Measurements from ENCODE around the gene TBC1D1.
"Not testable (repeated sequence)": the region's sequence is repeated elsewhere in the genome, so short reads cannot be mapped to it uniquely, and the experiment has no call there.

TBC1D1 gene

GRCh38 chr4:37905533-37906169 lies 14.8 kb downstream of the TBC1D1 start:
- H3K4me1 ChIP-seq (ENCODE audit: control insufficient read depth, insufficient read depth, low read length): no peaks in the 10 kb centered on the region
- H3K27me3 ChIP-seq (replicated peaks; ENCODE audit: control insufficient read depth, insufficient read depth, low read length): peaks cover 31% of the 10 kb centered on the region
- H3K9me3 ChIP-seq (ENCODE audit: control insufficient read depth, low read length): no peaks in the 10 kb centered on the region
- H3K4me3 ChIP-seq (ENCODE audit: low read length): no peak overlapping the region
- H3K9ac ChIP-seq (ENCODE audit: low read length): no peak overlapping the region
- H3K36me3 ChIP-seq (ENCODE audit: control insufficient read depth, insufficient read depth, low read length, severe bottlenecking): no peaks in the 10 kb centered on the region
- no peak for DNase-seq (ENCODE audit: low read depth)

- no peaks in the 10 kb centered on the region for H3K9me3 ChIP-seq (ENCODE audit: control insufficient read depth, low read length)
- H3K4me3 ChIP-seq (ENCODE audit: low read length): no peak overlapping the region
- H3K9ac ChIP-seq (ENCODE audit: low read length): no peak overlapping the region
- no peaks in the 10 kb centered on the region for H3K4me1 ChIP-seq (ENCODE audit: control insufficient read depth, insufficient read depth, low read length)
- DNase-seq (ENCODE audit: low read depth): peak; percentile 59
- peaks cover 18% of the 10 kb centered on the region for H3K27me3 ChIP-seq (replicated peaks; ENCODE audit: control insufficient read depth, insufficient read depth, low read length)
- no peaks in the 10 kb centered on the region for H3K36me3 ChIP-seq (ENCODE audit: control insufficient read depth, insufficient read depth, low read length, severe bottlenecking)
Measured at GRCh38 chr4:37908488-37909331, 17.8 kb downstream of the TBC1D1 start.

GRCh38 chr4:37909332-37910090 lies 18.6 kb downstream of the TBC1D1 start:
- no peak overlapping the region for H3K4me3 ChIP-seq (ENCODE audit: low read length)
- peaks cover 18% of the 10 kb centered on the region for H3K27me3 ChIP-seq (replicated peaks; ENCODE audit: control insufficient read depth, insufficient read depth, low read length)
- H3K36me3 ChIP-seq (ENCODE audit: control insufficient read depth, insufficient read depth, low read length, severe bottlenecking): no peaks in the 10 kb centered on the region
- no peak overlapping the region for H3K9ac ChIP-seq (ENCODE audit: low read length)
- DNase-seq (ENCODE audit: low read depth): no peak
- H3K4me1 ChIP-seq (ENCODE audit: control insufficient read depth, insufficient read depth, low read length): no peaks in the 10 kb centered on the region
- H3K9me3 ChIP-seq (ENCODE audit: control insufficient read depth, low read length): no peaks in the 10 kb centered on the region

DNA sequence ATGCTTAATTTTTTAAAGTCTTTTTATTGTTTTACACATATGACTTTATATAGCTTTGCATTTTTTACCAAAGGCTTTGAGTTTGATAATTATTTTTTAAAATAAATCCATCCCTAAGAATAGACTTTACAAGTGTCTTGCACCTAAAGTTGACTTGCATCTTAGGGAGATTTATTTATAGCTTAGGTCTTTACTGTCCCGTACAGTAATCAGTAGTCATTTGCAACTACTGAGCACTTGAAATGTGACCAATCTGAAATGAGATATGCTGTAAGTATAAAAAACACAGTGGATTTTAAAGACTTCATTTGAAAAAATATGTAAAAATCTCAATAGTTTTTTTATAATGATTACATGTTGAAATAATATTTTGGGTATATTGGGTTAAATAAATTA lies 19.2 kb downstream of the TBC1D1 start:
- no peak for DNase-seq (ENCODE audit: low read depth)
- Histone ChIP-seq H3K4me1 (ENCODE audit: control insufficient read depth, insufficient read depth, low read length) (no peaks in the 10 kb centered on the region), H3K36me3 (ENCODE audit: control insufficient read depth, insufficient read depth, low read length, severe bottlenecking) (no peaks in the 10 kb centered on the region), H3K27me3 (replicated peaks; ENCODE audit: control insufficient read depth, insufficient read depth, low read length) (peaks cover 17% of the 10 kb centered on the region), H3K9me3 (ENCODE audit: control insufficient read depth, low read length) (no peaks in the 10 kb centered on the region), H3K9ac (ENCODE audit: low read length) (no peak overlapping the region), H3K4me3 (ENCODE audit: low read length) (no peak overlapping the region)

- no peaks in the 10 kb centered on the region for H3K36me3 ChIP-seq (ENCODE audit: control insufficient read depth, insufficient read depth, low read length, severe bottlenecking)
- DNase-seq (ENCODE audit: low read depth): no peak
- no peaks in the 10 kb centered on the region for H3K9me3 ChIP-seq (ENCODE audit: control insufficient read depth, low read length)
- no peaks in the 10 kb centered on the region for H3K4me1 ChIP-seq (ENCODE audit: control insufficient read depth, insufficient read depth, low read length)
- H3K4me3 ChIP-seq (ENCODE audit: low read length): no peak overlapping the region
- H3K9ac ChIP-seq (ENCODE audit: low read length): no peak overlapping the region
- peaks cover 18% of the 10 kb centered on the region for H3K27me3 ChIP-seq (replicated peaks; ENCODE audit: control insufficient read depth, insufficient read depth, low read length)
Measured at GRCh38 chr4:37914539-37914938, 23.7 kb downstream of the TBC1D1 start.

- Histone ChIP-seq H3K36me3 (ENCODE audit: control insufficient read depth, insufficient read depth, low read length, severe bottlenecking) (no peaks in the 10 kb centered on the region), H3K9ac (ENCODE audit: low read length) (no peak overlapping the region), H3K9me3 (ENCODE audit: control insufficient read depth, low read length) (no peaks in the 10 kb centered on the region), H3K27me3 (replicated peaks; ENCODE audit: control insufficient read depth, insufficient read depth, low read length) (peaks cover 18% of the 10 kb centered on the region), H3K4me1 (ENCODE audit: control insufficient read depth, insufficient read depth, low read length) (no peaks in the 10 kb centered on the region), H3K4me3 (ENCODE audit: low read length) (no peak overlapping the region)
- no peak for DNase-seq (ENCODE audit: low read depth)
Measured at GRCh38 chr4:37917388-37917787, 26.5 kb downstream of the TBC1D1 start.

GRCh38 chr4:37918653-37919052 lies 27.8 kb downstream of the TBC1D1 start:
- peaks cover 18% of the 10 kb centered on the region for H3K27me3 ChIP-seq (replicated peaks; ENCODE audit: control insufficient read depth, insufficient read depth, low read length)
- H3K9me3 ChIP-seq (ENCODE audit: control insufficient read depth, low read length): no peaks in the 10 kb centered on the region
- H3K36me3 ChIP-seq (ENCODE audit: control insufficient read depth, insufficient read depth, low read length, severe bottlenecking): no peaks in the 10 kb centered on the region
- no peak for DNase-seq (ENCODE audit: low read depth)
- no peaks in the 10 kb centered on the region for H3K4me1 ChIP-seq (ENCODE audit: control insufficient read depth, insufficient read depth, low read length)
- no peak overlapping the region for H3K9ac ChIP-seq (ENCODE audit: low read length)
- H3K4me3 ChIP-seq (ENCODE audit: low read length): no peak overlapping the region

DNA sequence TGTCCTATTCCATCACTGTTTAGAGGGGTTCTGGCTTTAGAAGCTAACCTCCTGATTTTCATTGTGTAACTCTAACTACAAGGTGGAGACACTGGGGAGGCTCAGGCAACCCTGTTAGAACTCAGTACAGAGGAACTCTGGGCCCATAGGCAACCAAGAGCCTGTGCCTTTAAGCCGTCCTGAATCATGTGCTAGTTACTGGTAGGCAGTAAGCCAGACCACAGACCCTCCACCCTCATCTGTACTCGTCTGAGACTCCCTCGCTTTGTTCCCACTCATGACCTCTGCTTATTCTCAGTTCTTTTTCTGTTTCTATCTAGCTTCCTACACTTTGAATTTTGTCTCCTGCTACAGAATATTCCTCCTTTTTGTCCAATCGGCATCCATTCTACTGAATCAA lies 31.4 kb downstream of the TBC1D1 start:
- Histone ChIP-seq H3K9ac (ENCODE audit: low read length) (no peak overlapping the region), H3K4me3 (ENCODE audit: low read length) (no peak overlapping the region), H3K36me3 (ENCODE audit: control insufficient read depth, insufficient read depth, low read length, severe bottlenecking) (no peaks in the 10 kb centered on the region), H3K9me3 (ENCODE audit: control insufficient read depth, low read length) (no peaks in the 10 kb centered on the region), H3K4me1 (ENCODE audit: control insufficient read depth, insufficient read depth, low read length) (no peaks in the 10 kb centered on the region), H3K27me3 (replicated peaks; ENCODE audit: control insufficient read depth, insufficient read depth, low read length) (peaks cover 10% of the 10 kb centered on the region)
- no peak for DNase-seq (ENCODE audit: low read depth)

GRCh38 chr4:37923089-37923488 lies 32.2 kb downstream of the TBC1D1 start:
- not testable (repeated sequence) for H3K9ac ChIP-seq (ENCODE audit: low read length); H3K27me3 ChIP-seq (replicated peaks; ENCODE audit: control insufficient read depth, insufficient read depth, low read length)

DNA sequence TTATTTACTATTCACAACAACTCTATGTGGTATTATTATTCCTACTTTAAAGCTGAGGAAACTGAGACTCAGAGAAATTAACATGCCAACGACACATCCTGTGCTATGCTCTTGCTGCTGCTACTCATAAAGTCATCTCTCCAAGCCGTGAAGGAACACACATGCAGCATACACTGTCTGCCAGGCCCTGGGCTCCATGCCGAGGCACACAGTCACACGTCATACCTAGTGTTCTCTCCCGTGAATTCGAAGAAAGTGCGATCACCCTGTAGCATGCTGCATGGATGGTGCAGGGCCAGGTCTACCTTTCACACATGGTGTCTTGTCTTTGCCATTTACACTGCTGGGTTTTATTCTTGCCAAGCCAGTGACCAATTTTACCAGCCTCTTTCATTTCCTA lies 34.1 kb downstream of the TBC1D1 start:
- Histone ChIP-seq H3K4me1 (ENCODE audit: control insufficient read depth, insufficient read depth, low read length) (peaks cover 4% of the 10 kb centered on the region), H3K27me3 (replicated peaks; ENCODE audit: control insufficient read depth, insufficient read depth, low read length) (peaks cover 10% of the 10 kb centered on the region), H3K9ac (ENCODE audit: low read length) (no peak overlapping the region), H3K9me3 (ENCODE audit: control insufficient read depth, low read length) (no peaks in the 10 kb centered on the region), H3K4me3 (ENCODE audit: low read length) (no peak overlapping the region), H3K36me3 (ENCODE audit: control insufficient read depth, insufficient read depth, low read length, severe bottlenecking) (no peaks in the 10 kb centered on the region)
- DNase-seq (ENCODE audit: low read depth): no peak

More at GRCh38 chr4:37923089-37923488, 32.2 kb downstream of the TBC1D1 start:
- H3K4me1 ChIP-seq (ENCODE audit: control insufficient read depth, insufficient read depth, low read length); DNase-seq (ENCODE audit: low read depth); H3K4me3 ChIP-seq (ENCODE audit: low read length); H3K36me3 ChIP-seq (ENCODE audit: control insufficient read depth, insufficient read depth, low read length, severe bottlenecking); H3K9me3 ChIP-seq (ENCODE audit: control insufficient read depth, low read length): not testable (repeated sequence)

GRCh38 chr4:37927434-37927833 lies 36.5 kb downstream of the TBC1D1 start:
- Histone ChIP-seq H3K36me3 (ENCODE audit: control insufficient read depth, insufficient read depth, low read length, severe bottlenecking) (no peaks in the 10 kb centered on the region), H3K4me3 (ENCODE audit: low read length) (no peak overlapping the region), H3K9me3 (ENCODE audit: control insufficient read depth, low read length) (no peaks in the 10 kb centered on the region), H3K27me3 (replicated peaks; ENCODE audit: control insufficient read depth, insufficient read depth, low read length) (peaks cover 10% of the 10 kb centered on the region), H3K4me1 (ENCODE audit: control insufficient read depth, insufficient read depth, low read length) (peaks cover 8% of the 10 kb centered on the region), H3K9ac (ENCODE audit: low read length) (no peak overlapping the region)
- no peak for DNase-seq (ENCODE audit: low read depth)
